SK-N-SH treated with all-trans-retinoic acid at 6 μM for 48 hours (cell line): Measurements from ENCODE around the gene PEBP1.
"Not testable (repeated sequence)": the region's sequence is repeated elsewhere in the genome, so short reads cannot be mapped to it uniquely, and the experiment has no call there.

Experiments used
- ATAC-seq: fragments of 200-7000 bp; cut with Tn5 transposase; 3 replicates; pipeline ENCODE4 v1.9.1; 2020; ENCODE audit warnings: mild to moderate bottlenecking, moderate library complexity
- ARNTL ChIP-seq: fragments of 450-650 bp; formaldehyde crosslinking; IDR thresholded peaks from 2 replicates; pipeline ENCODE4 v1.5.0; 2020; ENCODE audit warnings: low read depth, mild to moderate bottlenecking, moderate library complexity, borderline replicate concordance
- BACH2 ChIP-seq: fragments of 250-450 bp; sonication (Bioruptor Pico); IDR thresholded peaks from 2 replicates; pipeline ENCODE4 v1.9.0; 2021; ENCODE audit warnings: mild to moderate bottlenecking, borderline replicate concordance
- CSDC2 ChIP-seq: fragments of 250-450 bp; sonication (Bioruptor Pico); IDR thresholded peaks from 2 replicates; pipeline ENCODE4 v1.5.0; 2020; ENCODE audit warnings: mild to moderate bottlenecking, moderate library complexity
- CSRNP3 ChIP-seq: fragments of 250-450 bp; sonication (Bioruptor Pico); IDR thresholded peaks from 2 replicates; pipeline ENCODE4 v1.5.1; 2021; ENCODE audit warnings: mild to moderate bottlenecking, moderate library complexity
- ESRRG ChIP-seq: fragments of 250-450 bp; sonication (Bioruptor Pico); IDR thresholded peaks from 2 replicates; pipeline ENCODE4 v1.6.1; 2021; ENCODE audit warnings: mild to moderate bottlenecking
- GLIS3 ChIP-seq: fragments of 250-450 bp; sonication (Bioruptor Pico); IDR thresholded peaks from 2 replicates; pipeline ENCODE4 v1.5.0; 2020; ENCODE audit warnings: mild to moderate bottlenecking, moderate library complexity
- OSR1 ChIP-seq: fragments of 250-450 bp; sonication (Bioruptor Pico); IDR thresholded peaks from 2 replicates; pipeline ENCODE4 v1.8.0; 2022; ENCODE audit warnings: moderate library complexity, mild to moderate bottlenecking, inconsistent platforms
- POU6F1 ChIP-seq: fragments of 250-450 bp; sonication (Bioruptor Pico); IDR thresholded peaks from 2 replicates; pipeline ENCODE4 v1.8.0; 2021; ENCODE audit warnings: low read depth, mild to moderate bottlenecking, moderate library complexity, borderline replicate concordance
- PPARA ChIP-seq: fragments of 250-450 bp; sonication (Bioruptor Pico); IDR thresholded peaks from 2 replicates; pipeline ENCODE4 v1.5.0; 2020; ENCODE audit warnings: mild to moderate bottlenecking, borderline replicate concordance
- RARB ChIP-seq: fragments of 250-450 bp; sonication (Bioruptor Pico); IDR thresholded peaks from 2 replicates; pipeline ENCODE4 v1.8.0; 2021; ENCODE audit warnings: mild to moderate bottlenecking, moderate library complexity
- TOX ChIP-seq: fragments of 250-450 bp; sonication (Bioruptor Pico); IDR thresholded peaks from 2 replicates; pipeline ENCODE4 v1.8.0; 2021; ENCODE audit warnings: mild to moderate bottlenecking, moderate library complexity, borderline replicate concordance
- ZC3H10 ChIP-seq: fragments of 250-450 bp; sonication (Bioruptor Pico); IDR thresholded peaks from 2 replicates; pipeline ENCODE4 v1.5.1; 2021; ENCODE audit warnings: mild to moderate bottlenecking, moderate library complexity
- ZFP3 ChIP-seq: fragments of 250-450 bp; sonication (Bioruptor Pico); IDR thresholded peaks from 2 replicates; pipeline ENCODE4 v1.5.0; 2020; ENCODE audit warnings: mild to moderate bottlenecking, moderate library complexity
- ZFP30 ChIP-seq: fragments of 450-650 bp; formaldehyde crosslinking; IDR thresholded peaks from 2 replicates; pipeline ENCODE4 v1.5.0; 2022; ENCODE audit warnings: mild to moderate bottlenecking, moderate library complexity
- ZNF565 ChIP-seq: fragments of 450-650 bp; formaldehyde crosslinking; conservative IDR thresholded peaks from 2 replicates; pipeline ENCODE4 v1.5.0; 2020; ENCODE audit warnings: low read depth, mild to moderate bottlenecking, moderate library complexity
- ZNF70 ChIP-seq: fragments of 450-650 bp; formaldehyde crosslinking; IDR thresholded peaks from 2 replicates; pipeline ENCODE4 v1.5.0; 2020; ENCODE audit warnings: mild to moderate bottlenecking, moderate library complexity
- ZNF8 ChIP-seq: fragments of 450-650 bp; formaldehyde crosslinking; IDR thresholded peaks from 2 replicates; pipeline ENCODE4 v1.5.0; 2020; ENCODE audit warnings: mild to moderate bottlenecking, moderate library complexity
- TF ChIP-seq, protein P1 (sequence below): fragments of 250-450 bp; sonication (Bioruptor Pico); IDR thresholded peaks from 2 replicates; pipeline ENCODE4 v1.5.1; 2020; ENCODE audit warnings: low read depth, mild to moderate bottlenecking, moderate library complexity
- TF ChIP-seq, protein P2 (sequence below): fragments of 250-450 bp; sonication (Bioruptor Pico); IDR thresholded peaks from 2 replicates; pipeline ENCODE4 v1.8.0; 2020; ENCODE audit warnings: mild to moderate bottlenecking, moderate library complexity, borderline replicate concordance

PEBP1 gene

DNA sequence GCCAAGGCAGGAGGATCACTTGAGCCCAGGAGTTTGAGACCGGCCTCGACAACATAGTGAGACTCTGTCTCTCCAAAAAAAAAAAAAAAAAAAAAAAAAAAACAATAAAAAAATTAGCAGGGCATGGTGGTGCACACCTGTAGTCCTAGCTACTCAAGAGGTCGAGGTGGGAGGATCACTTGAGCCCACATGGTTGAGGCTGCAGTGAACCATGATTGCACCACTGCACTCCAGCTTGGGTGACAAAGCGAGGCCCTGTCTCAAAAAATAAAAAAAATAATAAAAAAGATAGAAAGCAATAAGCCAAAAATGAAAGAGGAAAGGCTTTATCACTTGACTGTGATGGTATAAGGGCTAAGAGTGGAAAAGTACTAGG lies 10.2 kb upstream of the PEBP1 start:
- no peak for TF ChIP-seq GLIS3 (CRISPR knock-in tag)
- no peak for ATAC-seq

DNA sequence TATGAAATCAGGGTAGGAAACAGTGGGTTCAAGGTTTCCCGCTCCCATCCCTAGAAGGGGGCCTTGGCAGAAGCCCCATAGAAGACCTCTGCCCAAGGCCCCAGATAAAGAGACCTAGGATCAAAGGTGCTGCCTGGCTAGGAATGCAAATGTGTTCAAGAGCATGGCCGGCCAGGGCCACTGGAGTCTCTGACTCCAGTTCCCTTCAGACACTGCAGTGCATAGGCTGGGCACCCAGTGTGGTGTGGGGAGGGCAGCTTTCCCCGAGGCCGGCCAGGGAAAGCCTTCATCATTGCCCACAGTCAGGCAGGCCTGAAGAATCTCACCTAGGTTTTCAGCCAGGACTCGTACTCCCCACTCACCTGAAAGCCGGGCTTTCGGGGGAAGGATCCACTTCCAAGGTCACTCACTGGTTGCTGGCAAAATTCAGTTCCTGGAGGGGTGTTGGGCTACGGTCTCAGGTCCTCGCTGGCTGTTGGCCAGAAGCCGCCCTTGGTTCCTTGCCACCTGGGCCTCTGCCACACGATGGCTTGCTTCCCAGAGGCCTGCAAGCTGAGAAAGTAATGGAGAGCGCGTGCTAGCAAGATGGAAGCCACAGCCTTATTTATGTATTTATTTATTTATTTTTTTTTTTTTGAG lies 9.7 kb upstream of the PEBP1 start:
- no peak for ATAC-seq
- TF ChIP-seq ZNF565 (no peak), CSRNP3 (no peak), ZFP3 (CRISPR knock-in tag) (no peak), ZNF70 (CRISPR knock-in tag) (no peak), PPARA (CRISPR knock-in tag) (no peak), POU6F1 (CRISPR knock-in tag) (no peak), ESRRG (CRISPR knock-in tag) (no peak)

DNA sequence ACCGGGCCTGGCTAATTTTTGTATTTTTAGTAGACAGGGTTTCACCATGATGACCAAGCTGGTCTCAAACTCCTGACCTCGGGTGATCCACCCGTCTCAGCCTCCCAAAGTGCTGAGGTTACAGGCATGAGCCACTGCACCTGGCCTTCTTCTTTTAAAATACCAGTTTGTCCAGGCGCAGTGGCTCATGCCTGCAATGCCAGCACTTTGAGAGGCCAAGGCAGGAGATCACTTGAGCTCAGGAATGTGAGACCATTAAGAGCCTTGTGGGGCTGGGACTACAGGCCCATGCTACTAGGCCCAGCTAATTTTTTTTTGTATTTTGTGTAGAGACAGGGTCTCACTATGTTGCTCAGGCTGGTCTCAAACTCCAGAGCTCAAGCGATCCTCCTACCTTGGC lies 8.1 kb upstream of the PEBP1 start:
- no peak for TF ChIP-seq ESRRG (CRISPR knock-in tag)
- no peak for TF ChIP-seq ZC3H10 (CRISPR knock-in tag)
- no peak for TF ChIP-seq ZNF8 (CRISPR knock-in tag)
- no peak for TF ChIP-seq ARNTL
- no peak for TF ChIP-seq GLIS3 (CRISPR knock-in tag)
- no peak for TF ChIP-seq TOX
- TF ChIP-seq OSR1, result no peak
- TF ChIP-seq RARB (CRISPR knock-in tag), result no peak
- TF ChIP-seq ZFP3 (CRISPR knock-in tag), result no peak
- TF ChIP-seq POU6F1 (CRISPR knock-in tag), result no peak
- TF ChIP-seq, protein P1, sequence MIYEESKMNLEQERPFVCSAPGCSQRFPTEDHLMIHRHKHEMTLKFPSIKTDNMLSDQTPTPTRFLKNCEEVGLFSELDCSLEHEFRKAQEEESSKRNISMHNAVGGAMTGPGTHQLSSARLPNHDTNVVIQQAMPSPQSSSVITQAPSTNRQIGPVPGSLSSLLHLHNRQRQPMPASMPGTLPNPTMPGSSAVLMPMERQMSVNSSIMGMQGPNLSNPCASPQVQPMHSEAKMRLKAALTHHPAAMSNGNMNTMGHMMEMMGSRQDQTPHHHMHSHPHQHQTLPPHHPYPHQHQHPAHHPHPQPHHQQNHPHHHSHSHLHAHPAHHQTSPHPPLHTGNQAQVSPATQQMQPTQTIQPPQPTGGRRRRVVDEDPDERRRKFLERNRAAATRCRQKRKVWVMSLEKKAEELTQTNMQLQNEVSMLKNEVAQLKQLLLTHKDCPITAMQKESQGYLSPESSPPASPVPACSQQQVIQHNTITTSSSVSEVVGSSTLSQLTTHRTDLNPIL (CRISPR knock-in tag), result no peak
- TF ChIP-seq BACH2, result no peak
- TF ChIP-seq, protein P2, sequence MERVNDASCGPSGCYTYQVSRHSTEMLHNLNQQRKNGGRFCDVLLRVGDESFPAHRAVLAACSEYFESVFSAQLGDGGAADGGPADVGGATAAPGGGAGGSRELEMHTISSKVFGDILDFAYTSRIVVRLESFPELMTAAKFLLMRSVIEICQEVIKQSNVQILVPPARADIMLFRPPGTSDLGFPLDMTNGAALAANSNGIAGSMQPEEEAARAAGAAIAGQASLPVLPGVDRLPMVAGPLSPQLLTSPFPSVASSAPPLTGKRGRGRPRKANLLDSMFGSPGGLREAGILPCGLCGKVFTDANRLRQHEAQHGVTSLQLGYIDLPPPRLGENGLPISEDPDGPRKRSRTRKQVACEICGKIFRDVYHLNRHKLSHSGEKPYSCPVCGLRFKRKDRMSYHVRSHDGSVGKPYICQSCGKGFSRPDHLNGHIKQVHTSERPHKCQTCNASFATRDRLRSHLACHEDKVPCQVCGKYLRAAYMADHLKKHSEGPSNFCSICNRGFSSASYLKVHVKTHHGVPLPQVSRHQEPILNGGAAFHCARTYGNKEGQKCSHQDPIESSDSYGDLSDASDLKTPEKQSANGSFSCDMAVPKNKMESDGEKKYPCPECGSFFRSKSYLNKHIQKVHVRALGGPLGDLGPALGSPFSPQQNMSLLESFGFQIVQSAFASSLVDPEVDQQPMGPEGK (CRISPR knock-in tag), result no peak
- no peak for TF ChIP-seq CSDC2 (CRISPR knock-in tag)
- no peak for TF ChIP-seq PPARA (CRISPR knock-in tag)
- TF ChIP-seq ZNF70 (CRISPR knock-in tag), result no peak
- TF ChIP-seq ZFP30, result no peak
- no peak for TF ChIP-seq CSRNP3
- no peak for ATAC-seq

DNA sequence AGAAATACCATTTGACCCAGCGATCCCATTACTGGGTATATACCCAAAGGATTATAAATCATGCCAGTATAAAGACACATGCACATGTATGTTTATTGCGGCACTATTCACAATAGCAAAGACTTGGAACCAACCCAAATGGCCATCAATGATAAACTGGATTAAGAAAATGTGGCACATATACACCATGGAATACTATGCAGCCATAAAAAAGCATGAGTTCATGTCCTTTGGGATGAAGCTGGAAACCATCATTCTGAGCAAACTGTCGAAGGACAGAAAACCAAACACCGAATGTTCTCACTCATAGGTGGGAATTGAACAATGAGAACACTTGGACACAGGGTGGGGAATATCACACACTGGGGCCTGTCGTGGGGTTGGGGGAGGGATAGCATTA lies 6.5 kb upstream of the PEBP1 start:
- not testable (repeated sequence) for ATAC-seq
